ENCODE measurements around the gene EIF2B1.
A peak's percentile ranks its signal among the peaks of the same experiment; 100 is the strongest.

Gene EIF2B1

DNA sequence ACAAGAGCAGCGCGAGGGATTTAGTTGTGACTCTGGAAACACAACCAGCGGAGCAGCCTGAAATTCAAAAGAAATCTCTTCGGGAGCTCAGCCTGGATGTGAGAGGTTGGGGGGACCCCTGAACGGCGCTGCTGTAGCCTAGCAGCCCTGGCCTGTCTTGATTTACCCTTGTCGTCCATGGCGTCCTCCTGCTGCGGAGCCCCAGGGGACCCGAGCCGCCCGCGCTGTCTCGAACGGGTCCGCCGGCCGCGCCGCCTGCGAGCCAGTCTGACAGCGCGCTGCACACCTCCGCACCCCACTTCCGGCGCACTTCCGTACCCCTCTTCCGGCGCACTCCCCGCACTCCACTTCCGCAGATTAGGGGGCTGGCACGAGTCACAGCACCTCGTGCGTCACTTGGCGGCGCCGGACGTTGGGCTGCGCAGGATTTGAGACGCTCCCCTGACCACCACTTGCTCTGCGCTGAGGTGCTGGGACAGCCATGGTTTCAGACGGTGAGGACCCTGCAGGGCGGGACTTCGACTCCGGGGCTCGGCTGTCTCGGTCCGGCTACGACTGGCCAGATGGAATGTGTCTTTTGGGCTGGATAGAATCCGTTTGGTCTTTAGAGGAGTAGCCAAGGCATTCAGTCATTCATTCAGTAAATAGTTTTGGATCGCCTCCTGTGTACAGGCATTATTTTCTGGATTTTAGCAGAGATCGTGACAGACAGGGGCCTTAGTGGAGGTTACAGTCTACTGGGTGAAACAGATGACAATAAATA is at the start of gene EIF2B1, which contains the start of gene GTF2H3:
Gene EIF2B1 (minus strand): TSS at position 308 of the 763 bp plus-strand sequence. CDS start 129 bp downstream, at position 179.
Gene GTF2H3 (plus strand): TSS at position 451 of the 763 bp plus-strand sequence. CDS start 31 bp downstream, at position 482.
- Mint-ChIP-seq H3K27ac (peak within 1 kb of the TSS; percentile 95), H3K9me3 (no peaks in the 10 kb centered on the region), H3K4me3 (peak within 1 kb of the TSS; percentile 96), H3K36me3 (peaks cover 15% of the 10 kb centered on the region), H3K4me1 (peaks cover 20% of the 10 kb centered on the region), H3K27me3 (no peaks in the 10 kb centered on the region)
- ATAC-seq = peak; percentile 100

DNA sequence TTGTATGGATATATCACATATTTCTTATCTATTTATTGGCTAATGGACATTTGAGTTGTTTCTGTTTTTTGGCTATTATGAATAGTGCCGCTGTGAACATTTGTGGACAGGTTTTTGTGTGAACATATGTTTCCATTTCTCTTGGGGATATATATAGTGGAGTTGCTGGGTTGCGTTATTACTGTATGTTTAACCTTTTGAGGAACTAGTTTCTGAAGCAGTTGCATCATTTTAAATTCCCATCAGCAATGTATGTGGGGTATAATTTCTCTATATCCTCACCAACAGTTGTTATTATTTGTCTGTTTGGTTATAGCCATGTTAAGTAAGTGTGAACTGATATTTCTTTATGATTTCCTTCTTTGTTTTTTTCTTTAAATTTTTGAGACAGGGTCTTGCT is 48.1 kb upstream of the EIF2B1 start:
- Mint-ChIP-seq H3K36me3 (peaks cover 27% of the 10 kb centered on the region), H3K27me3 (no peaks in the 10 kb centered on the region), H3K4me1 (peaks cover 10% of the 10 kb centered on the region), H3K4me3 (no peak overlapping the region), H3K27ac (peak overlapping the region; percentile 41), H3K9me3 (no peaks in the 10 kb centered on the region)
- no peak for ATAC-seq

DNA sequence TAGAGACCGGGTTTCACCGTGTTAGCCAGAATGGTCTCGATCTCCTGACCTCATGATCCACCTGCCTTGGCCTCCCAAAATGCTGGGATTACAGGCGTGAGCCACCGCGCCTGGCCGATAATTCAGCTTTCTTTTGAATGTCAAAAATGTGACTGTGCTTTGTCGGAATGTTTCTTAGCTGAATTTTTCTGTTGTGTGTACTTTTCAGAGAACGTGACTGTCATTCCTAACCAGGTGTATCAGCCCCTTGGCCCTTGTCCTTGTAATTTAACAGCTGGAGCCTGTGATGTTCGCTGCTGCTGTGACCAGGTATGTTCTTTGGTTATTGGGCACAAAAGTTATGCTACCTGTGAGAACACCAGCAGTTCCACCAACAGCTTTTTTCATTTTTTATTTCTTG is 45.5 kb upstream of the EIF2B1 start:
- Mint-ChIP-seq H3K27ac (no peak overlapping the region), H3K4me1 (peaks cover 10% of the 10 kb centered on the region), H3K36me3 (peaks cover 38% of the 10 kb centered on the region), H3K27me3 (no peaks in the 10 kb centered on the region), H3K9me3 (no peaks in the 10 kb centered on the region), H3K4me3 (no peak overlapping the region)
- no peak for ATAC-seq

DNA sequence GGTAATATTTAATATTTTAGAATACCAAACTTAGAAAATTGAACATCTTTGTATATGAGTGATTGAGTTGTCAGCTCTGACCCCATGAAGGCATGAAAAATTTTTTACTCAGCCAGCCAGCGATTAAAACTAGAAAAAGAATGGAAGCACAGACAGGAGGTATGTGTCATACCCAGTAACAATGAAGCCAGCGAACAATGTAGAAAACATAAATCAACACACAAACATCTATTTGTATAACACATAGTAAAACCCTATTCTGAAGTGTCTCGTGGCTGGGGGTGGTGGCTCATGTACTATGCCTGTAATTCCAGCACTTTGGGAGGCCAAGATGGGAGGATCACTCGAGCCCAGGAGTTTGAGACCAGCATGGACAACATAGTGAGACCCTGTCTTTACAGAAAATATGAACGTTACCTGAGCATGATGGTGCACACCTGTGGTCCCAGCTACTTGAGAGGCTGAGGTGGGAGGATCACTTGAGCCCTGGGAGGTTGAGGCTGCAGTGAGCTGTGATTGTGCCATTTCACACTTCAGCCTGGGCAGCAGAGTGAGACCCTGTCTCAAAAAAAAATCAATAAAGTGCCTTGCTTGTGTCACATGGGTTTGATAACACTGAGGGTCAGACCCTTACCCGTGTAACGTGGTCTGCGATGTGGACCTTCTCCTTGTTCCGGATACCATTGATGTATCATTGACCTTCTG is 43.3 kb upstream of the EIF2B1 start:
- H3K27ac Mint-ChIP-seq = no peak overlapping the region
- peaks cover 38% of the 10 kb centered on the region for H3K36me3 Mint-ChIP-seq
- peaks cover 11% of the 10 kb centered on the region for H3K4me1 Mint-ChIP-seq
- no peak overlapping the region for H3K4me3 Mint-ChIP-seq
- H3K27me3 Mint-ChIP-seq = no peaks in the 10 kb centered on the region
- no peaks in the 10 kb centered on the region for H3K9me3 Mint-ChIP-seq
- no peak for ATAC-seq

DNA sequence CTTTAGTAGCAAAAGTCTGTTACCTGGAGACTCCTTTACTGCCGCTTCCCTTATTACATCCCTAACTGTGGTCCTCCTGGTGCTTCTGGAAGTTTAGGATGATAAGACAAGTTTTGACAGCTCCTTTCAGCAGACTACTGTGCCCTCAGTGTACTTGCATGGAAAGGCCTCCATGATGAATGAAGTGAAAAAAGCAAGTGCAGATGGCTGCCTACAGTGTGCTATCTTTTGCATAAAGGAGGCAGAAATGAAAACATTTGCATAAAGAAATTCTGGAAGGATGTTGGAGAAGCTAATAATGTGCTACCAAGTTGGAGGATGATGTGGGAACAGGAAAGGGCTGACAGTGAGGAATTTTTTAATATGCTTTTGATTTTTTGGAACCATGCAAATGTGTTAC is 42.0 kb upstream of the EIF2B1 start:
- no peak for ATAC-seq
- Mint-ChIP-seq H3K27ac (no peak overlapping the region), H3K9me3 (no peaks in the 10 kb centered on the region), H3K36me3 (peaks cover 32% of the 10 kb centered on the region), H3K4me3 (no peak overlapping the region), H3K4me1 (peaks cover 10% of the 10 kb centered on the region), H3K27me3 (no peaks in the 10 kb centered on the region)

DNA sequence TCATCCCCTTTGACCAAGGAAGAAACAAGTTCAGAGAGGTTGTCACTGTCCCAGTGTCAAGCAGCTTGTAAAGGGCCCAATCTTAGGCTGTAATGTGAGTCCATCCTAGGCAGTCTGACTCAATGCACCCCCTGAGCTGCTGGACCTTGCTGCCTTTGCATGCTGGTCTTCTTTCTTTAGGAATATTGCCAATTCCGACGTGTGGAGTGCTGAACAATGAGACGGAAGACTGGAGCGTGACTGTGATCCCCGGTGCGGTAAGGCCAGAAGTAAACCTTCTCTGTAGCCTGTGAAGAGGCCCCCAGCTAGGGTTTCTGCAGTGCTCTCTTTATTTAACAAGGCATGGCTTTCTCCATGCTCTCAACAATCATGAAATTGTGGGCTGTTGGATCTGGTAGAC is 38.4 kb upstream of the EIF2B1 start:
- Mint-ChIP-seq H3K36me3 (peaks cover 19% of the 10 kb centered on the region), H3K27me3 (no peaks in the 10 kb centered on the region), H3K27ac (peak overlapping the region; percentile 75), H3K4me3 (peak overlapping the region; percentile 94), H3K9me3 (no peaks in the 10 kb centered on the region), H3K4me1 (peaks cover 10% of the 10 kb centered on the region)
- ATAC-seq = no peak

DNA sequence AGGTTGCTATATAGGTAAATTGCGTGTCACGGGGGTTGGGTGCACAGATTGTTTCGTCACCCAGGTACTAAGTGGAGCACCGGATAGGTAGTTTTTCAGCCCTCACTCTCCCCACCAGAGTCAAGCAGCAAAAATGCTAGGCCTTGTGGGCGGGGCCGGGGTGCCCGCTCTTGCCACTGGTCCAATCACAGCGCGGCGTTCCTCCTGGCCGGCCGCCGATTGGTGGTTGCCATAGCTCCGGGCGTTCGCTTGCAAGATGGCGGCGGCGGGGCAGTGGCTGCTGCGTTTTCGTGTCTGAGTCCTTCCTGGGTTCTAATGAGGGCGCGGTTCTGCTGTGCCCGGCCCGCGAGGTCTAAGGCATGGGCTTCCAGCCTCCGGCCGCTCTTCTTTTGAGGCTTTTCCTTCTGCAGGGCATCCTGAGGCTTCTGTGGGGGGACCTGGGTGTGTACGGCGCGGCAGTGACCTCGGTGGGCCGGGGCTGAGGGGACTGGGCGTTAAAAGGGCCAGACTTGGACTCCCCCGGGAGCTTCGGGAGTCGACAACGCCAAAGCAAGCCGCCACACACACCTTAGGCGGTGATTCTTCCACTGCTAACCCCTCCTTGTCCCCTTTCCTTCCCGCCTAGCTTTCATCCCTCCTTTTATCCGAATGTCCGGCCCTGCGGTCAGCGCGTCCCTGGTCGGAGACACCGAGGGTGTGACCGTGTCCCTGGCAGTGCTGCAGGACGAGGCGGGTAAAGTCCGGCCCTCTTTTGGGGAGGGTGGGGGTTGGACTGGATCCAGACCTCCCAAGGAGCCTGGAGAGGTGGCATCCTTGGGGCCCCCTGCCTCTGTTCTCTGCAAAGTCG is 37.6 kb upstream of the EIF2B1 start, which contains the start of gene TCTN2:
Gene TCTN2 (plus strand): TSS at position 232 of the 847 bp plus-strand sequence. CDS start 128 bp downstream, at position 360.
- no peaks in the 10 kb centered on the region for H3K27me3 Mint-ChIP-seq
- peaks cover 10% of the 10 kb centered on the region for H3K4me1 Mint-ChIP-seq
- peak; percentile 100 for ATAC-seq
- H3K27ac Mint-ChIP-seq = peak within 1 kb of the TSS; percentile 75
- peaks cover 19% of the 10 kb centered on the region for H3K36me3 Mint-ChIP-seq
- H3K9me3 Mint-ChIP-seq = no peaks in the 10 kb centered on the region
- peak within 1 kb of the TSS; percentile 94 for H3K4me3 Mint-ChIP-seq

DNA sequence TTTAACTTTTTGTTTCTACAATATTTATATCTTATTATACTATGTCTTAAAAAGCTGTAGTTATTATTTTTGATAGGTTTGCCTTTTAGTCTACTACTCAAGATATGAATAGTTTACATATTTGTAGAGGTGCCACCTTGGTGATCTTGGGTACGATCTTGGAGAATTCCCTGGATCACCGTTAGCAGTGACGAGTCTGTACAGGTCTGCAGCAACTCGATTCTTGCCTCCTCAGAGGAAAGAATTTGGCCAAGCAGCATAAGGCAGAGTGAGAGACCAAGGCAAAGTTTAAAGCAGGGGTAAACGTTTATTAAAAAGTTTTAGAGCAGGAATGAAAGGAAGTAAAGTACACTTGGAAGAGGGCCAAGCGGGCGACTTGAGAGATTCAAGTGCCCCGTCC is 34.3 kb upstream of the EIF2B1 start:
- no peak for ATAC-seq
- no peak overlapping the region for H3K4me3 Mint-ChIP-seq
- peaks cover 23% of the 10 kb centered on the region for H3K36me3 Mint-ChIP-seq
- H3K9me3 Mint-ChIP-seq = no peaks in the 10 kb centered on the region
- no peak overlapping the region for H3K27ac Mint-ChIP-seq
- no peaks in the 10 kb centered on the region for H3K27me3 Mint-ChIP-seq
- H3K4me1 Mint-ChIP-seq = peaks cover 10% of the 10 kb centered on the region

DNA sequence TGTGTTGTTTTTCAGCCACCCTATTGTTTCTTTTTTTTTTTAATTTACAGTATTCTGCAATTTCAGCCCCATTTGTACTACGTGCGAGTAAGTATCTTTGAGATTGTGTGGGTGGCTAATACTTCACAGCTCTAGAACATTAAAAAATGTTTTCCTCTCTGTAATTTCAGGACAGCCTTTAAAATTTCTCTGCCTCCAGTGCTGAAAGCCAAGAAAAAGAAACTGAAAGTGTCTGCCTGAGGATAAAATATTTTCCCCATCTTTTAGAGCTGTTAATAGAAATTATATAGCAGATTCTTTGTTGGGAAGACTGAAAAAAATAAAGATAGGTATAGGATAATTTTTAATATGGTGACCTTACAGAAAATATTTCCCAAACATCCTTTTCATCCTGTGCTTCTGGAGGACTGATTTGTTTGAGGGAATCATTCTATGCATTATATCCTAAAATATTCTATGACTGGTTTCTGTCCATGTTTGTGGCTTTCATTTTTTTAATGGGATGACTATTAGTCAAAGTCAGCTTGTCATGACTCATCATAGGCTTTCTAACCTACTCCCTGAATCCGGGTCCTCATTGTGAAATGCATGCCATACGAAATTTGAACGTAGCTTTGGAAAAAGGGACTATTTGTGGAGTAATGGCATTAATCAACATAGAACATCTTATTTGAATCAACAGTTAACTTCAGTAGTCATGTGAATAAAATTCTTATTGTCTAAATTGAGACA is 26.7 kb upstream of the EIF2B1 start:
- no peaks in the 10 kb centered on the region for H3K27me3 Mint-ChIP-seq
- peak overlapping the region; percentile 82 for H3K27ac Mint-ChIP-seq
- no peak overlapping the region for H3K4me3 Mint-ChIP-seq
- H3K36me3 Mint-ChIP-seq = peaks cover 50% of the 10 kb centered on the region
- no peak for ATAC-seq
- no peaks in the 10 kb centered on the region for H3K9me3 Mint-ChIP-seq
- H3K4me1 Mint-ChIP-seq = peaks cover 20% of the 10 kb centered on the region

DNA sequence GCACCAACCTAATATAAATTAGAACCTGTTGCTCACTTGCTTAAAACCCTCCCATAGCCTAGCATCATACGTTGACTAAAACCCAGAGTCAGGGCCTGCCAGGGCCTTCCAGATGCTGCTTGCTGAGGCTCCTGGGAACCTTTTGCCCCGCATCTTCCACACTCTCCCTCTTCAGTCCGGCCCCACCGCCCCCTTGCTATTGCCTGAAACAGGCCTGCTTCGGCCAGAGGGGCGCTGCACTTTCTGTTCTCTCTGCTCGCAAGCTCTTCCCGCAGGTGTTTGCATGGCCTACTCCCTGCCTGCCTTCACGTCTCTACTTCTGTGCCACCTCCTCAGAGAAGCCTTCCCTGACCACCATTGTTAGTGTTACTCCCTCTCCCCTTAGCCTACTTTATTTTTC is 23.7 kb upstream of the EIF2B1 start:
- ATAC-seq = no peak
- Mint-ChIP-seq H3K4me3 (no peak overlapping the region), H3K27me3 (no peaks in the 10 kb centered on the region), H3K9me3 (no peaks in the 10 kb centered on the region), H3K4me1 (peaks cover 32% of the 10 kb centered on the region), H3K27ac (peak overlapping the region; percentile 5), H3K36me3 (peaks cover 50% of the 10 kb centered on the region)

DNA sequence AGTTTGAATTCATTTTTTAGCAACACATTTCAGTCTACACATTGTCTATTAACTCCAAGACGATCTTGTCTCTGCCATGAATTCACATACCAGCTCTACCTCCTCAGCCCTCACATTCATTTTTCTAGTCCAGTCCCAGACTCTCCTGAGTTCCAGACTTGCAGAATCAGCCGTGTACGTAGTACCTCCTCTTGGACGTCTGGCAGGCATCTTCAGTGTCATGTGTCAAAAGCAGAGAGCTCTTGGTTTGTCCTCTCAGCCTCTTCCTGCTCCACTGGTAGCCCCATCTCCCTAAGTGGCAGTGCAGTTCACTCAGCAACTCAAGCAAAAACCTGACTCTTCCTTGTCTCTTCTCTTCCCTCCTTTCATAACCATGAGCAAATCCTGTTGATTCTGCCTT is 22.9 kb upstream of the EIF2B1 start:
- no peak for ATAC-seq
- Mint-ChIP-seq H3K4me3 (no peak overlapping the region), H3K4me1 (peaks cover 32% of the 10 kb centered on the region), H3K9me3 (no peaks in the 10 kb centered on the region), H3K27me3 (no peaks in the 10 kb centered on the region), H3K36me3 (peaks cover 56% of the 10 kb centered on the region), H3K27ac (no peak overlapping the region)

DNA sequence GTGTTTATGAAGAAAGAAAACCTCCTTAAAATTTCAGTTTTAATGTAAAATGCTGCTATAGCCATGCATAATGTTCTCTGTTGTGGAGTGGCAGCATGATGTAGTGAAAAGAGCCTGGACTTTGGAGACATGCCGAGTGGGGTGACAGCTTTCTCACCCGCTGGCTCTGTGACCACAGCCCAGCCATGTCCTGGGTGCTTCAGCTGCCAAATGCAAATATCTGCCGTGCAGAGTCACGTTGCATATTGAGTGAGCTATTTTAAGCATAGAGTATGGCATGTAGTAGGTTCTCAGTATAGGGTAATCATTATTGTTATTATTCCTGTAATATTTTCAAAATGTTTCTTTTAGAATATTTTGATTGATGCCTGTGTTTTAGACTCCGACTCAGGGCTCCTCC is 21.9 kb upstream of the EIF2B1 start:
- H3K4me3 Mint-ChIP-seq = no peak overlapping the region
- H3K27ac Mint-ChIP-seq = no peak overlapping the region
- no peaks in the 10 kb centered on the region for H3K9me3 Mint-ChIP-seq
- H3K36me3 Mint-ChIP-seq = peaks cover 60% of the 10 kb centered on the region
- H3K4me1 Mint-ChIP-seq = peaks cover 32% of the 10 kb centered on the region
- no peaks in the 10 kb centered on the region for H3K27me3 Mint-ChIP-seq
- peak; percentile 53 for ATAC-seq

DNA sequence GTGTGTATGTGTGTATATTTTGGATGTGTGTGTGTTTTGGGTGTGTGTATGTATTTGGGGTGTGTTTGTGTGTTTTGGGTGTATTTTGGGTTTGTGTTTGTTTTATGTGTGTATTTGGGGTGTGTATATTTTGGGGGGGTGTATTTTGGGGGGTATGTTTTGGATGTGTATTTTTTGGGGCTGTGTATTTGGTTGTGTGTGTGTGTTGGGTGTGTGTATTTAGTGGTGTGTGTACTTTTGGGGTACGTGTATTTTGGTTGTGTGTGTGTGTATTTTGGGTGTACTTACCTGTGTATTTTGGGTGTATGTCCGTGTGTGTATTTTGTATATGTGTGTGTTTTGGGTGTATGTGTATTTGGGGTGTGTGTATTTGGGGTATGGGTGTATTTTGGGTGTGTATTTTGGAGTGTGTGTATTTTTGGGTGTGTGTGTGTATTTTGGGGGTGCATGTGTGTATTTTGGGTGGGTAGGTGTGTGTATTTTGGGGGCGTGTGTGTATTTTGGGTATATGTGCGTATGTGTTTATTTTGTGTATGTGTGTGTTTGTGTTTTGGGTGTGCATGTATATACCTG is 20.7 kb upstream of the EIF2B1 start:
- no peaks in the 10 kb centered on the region for H3K9me3 Mint-ChIP-seq
- no peak overlapping the region for H3K4me3 Mint-ChIP-seq
- no peaks in the 10 kb centered on the region for H3K27me3 Mint-ChIP-seq
- peak overlapping the region; percentile 1 for H3K27ac Mint-ChIP-seq
- H3K4me1 Mint-ChIP-seq = peaks cover 24% of the 10 kb centered on the region
- no peak for ATAC-seq
- H3K36me3 Mint-ChIP-seq = peaks cover 56% of the 10 kb centered on the region

DNA sequence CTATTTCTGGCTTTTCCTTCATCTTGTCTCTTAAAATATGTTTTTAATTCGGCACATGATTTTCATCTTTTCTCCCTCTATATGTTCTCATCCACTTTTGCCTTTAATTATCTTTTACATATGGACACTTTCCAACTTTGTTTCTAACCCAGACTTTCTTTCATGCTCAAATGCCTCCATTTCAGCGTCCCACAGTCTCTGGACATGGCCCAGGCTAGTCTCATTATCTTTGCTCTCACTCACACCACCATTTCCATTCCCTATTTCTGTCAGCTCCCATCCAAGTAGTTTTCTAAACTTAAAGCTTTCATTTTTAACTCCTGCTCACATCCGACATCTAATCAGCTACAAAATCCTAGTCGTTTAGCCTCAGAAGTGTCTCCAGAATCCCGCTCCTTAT is 14.9 kb upstream of the EIF2B1 start:
- H3K27ac Mint-ChIP-seq = no peak overlapping the region
- ATAC-seq = no peak
- no peaks in the 10 kb centered on the region for H3K27me3 Mint-ChIP-seq
- H3K36me3 Mint-ChIP-seq = peaks cover 50% of the 10 kb centered on the region
- no peaks in the 10 kb centered on the region for H3K9me3 Mint-ChIP-seq
- no peaks in the 10 kb centered on the region for H3K4me1 Mint-ChIP-seq
- no peak overlapping the region for H3K4me3 Mint-ChIP-seq
